GM19239 (cell line): Measurements from ENCODE around the gene RIOK3.
"Not testable (repeated sequence)": the region's sequence is repeated elsewhere in the genome, so short reads cannot be mapped to it uniquely, and the experiment has no call there.

ENCODE experiments used
- DNase-seq: peaks from one replicate; pipeline ENCODE4 v3.0.0; 2011; ENCODE audit warnings: low spot score; ENCODE audit not compliant: insufficient read length
- FAIRE-seq: peaks from 2 replicates; lab custom pipeline; 2011; peaks lifted over from hg19 to GRCh38; lab: Jason Lieb, UNC

RIOK3 gene

DNA sequence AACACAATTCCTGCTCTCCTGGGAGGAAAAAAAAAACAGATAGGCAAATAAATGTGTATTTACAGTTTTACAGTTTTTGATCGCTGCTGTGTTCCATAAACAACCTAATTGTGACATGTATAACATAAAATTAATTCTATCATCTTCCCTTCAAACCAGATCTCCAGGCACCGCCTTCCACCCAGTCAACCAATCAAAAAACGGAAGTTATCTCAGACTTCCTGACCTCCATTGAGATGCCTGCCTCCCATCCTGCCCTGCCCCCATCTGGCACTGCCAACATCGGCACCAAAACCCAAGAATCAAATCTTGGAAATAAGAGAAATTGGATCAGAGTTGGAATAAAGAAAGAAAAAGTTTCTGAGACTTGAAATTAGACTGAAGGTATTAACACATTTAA is 3.1 kb upstream of the RIOK3 start:
- no peak for DNase-seq
- no peak for FAIRE-seq

DNA sequence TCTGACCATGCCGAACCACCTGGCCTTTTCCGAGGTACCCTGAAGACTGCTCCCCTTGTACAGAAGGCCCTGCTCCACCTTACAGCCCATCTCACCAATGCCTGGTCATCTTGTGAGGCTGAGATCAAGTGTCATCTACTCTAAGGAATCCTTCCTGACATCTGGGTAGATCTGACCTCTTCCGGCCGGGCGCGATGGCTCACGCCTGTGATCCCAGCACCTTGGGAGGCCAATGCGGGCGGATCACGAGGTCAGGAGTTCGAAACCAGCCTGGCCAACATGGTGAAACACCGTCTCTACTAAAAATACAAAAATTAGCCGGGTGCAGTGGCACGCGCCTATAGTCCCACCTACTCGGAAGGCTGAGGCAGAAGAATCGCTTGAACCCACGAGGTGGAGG is 2.1 kb upstream of the RIOK3 start:
- no peak for FAIRE-seq
- no peak for DNase-seq

DNA sequence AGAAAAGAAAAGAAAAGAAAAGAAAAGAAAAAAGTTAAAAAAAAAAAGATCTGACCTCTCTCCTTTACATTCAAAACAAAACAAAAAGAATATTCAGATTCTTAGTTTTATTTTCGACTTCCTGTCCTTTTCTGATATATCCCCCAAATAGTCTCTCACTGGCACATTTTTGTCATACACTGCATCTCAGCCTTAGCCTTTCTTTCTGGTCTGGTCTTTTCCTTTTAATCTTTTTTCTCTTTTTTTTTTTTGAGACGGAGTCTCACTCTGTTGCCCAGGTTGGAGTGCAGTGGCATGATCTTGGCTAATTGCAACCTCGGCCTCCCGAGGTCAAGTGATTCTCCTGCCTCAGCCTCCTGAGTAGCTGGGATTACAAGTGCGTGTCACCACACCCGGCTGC is 1.6 kb upstream of the RIOK3 start:
- DNase-seq (no peak), FAIRE-seq (no peak)

DNA sequence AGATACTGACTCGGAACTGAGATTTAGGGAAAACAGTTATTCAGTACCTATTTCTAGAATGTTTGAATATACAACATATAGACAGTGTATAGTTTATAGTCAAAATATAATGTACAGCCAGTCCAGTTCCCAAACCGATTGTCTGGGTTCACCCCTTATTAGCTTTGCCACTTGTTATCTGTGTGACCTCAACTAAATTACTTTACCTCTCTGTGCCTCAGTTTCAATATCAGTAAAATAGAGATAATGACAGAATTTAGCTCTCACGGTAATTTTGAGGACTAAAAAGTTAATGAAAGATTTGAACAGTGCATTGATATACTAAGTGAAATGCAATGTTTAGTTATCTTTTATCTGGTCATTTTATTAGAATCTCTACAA is 750 bp upstream of the RIOK3 start:
- DNase-seq, result no peak
- FAIRE-seq, result peak; percentile 37

DNA sequence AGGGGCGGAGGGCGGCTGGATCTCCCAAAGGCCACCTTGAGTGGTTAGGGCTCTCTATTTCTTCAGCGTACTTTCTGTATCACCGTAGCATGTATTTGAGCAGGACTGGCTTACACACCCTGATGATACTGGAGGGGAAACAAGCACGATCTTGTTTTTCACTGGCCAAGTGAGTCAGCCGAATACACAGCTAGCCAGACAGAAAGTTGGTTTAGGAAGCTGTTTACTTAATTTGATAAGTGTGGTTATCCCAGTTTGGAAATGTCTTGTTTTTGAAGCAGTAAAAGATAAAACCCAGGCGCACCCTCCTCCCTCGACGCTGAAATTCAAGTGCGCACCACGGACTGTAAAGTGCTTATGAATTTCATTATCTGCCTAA is 582 bp downstream of the RIOK3 start:
- DNase-seq, result no peak
- peak; percentile 14 for FAIRE-seq

DNA sequence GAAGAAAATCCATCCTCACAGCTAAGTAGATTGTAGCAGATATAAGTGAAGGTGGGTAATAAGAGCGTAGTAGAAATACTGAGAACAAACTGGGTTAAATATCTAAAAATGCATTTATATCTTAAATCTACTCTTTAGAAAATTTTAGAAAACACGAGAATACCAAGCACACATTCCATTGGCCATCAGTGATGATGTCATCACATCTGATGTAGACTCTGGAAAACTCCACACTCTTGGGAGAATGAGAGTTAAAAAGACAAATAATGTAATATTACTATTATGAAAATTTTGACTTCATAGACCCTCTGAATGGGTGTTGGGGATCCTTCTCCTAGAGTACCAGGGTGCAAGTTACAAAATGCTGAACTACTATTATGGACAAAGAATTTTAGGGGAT is 3.7 kb downstream of the RIOK3 start:
- no peak for DNase-seq
- no peak for FAIRE-seq

DNA sequence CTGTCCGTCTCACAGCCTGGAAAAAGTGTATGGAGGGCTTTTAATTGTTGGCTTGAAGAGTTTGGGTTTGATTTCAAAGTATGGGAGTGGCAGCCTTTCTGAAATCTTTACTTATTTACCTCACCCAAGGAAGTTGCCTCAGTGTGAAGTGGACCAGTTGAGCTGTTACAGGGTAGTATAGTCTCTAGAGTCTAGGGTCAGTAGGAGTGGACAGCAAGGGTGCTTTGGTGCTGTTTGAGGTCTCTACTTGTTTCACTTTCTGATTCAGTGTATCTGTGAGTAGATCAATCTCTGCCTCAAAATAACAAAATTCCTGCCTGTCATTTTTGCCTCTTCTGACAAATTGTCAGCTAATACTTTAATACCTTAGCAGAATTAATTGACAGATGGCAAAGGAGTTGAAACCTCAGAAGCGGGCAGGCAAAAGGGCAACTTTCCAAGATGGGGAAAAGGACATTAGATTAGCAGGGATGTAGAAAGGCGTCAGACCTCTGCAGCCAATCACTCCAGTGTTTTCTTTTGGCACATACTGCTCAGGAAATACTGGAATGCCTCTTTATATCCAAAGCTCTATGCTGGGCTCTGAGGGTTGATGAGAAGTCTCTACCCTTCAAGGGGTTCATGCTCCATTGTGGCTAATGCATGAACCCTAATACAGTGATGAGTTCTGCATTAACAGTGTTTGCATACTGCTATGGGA is 5.9 kb downstream of the RIOK3 start:
- peak; percentile 56 for FAIRE-seq

DNA sequence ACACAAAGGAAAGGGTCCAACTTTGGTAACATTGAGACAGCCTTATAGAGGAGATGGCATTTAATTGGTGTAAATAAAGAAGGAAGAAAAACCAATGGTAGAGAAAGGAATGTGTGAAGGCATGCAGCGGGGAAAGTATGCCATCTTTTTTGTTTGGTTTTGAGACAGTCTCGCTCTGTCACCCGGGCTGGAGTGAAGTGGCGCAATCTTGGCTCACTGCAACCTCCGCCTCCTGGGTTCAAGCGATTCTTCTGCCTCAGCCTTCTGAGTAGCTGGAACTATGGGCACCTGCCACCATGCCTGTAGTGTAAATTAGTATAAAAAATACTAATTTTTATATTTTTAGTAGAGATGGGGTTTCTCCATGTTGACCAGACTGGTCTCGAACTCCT is 6.4 kb downstream of the RIOK3 start:
- no peak for DNase-seq
- FAIRE-seq, result no peak

More for the DNA sequence above, 5.9 kb downstream of the RIOK3 start:
- no peak for DNase-seq

DNA sequence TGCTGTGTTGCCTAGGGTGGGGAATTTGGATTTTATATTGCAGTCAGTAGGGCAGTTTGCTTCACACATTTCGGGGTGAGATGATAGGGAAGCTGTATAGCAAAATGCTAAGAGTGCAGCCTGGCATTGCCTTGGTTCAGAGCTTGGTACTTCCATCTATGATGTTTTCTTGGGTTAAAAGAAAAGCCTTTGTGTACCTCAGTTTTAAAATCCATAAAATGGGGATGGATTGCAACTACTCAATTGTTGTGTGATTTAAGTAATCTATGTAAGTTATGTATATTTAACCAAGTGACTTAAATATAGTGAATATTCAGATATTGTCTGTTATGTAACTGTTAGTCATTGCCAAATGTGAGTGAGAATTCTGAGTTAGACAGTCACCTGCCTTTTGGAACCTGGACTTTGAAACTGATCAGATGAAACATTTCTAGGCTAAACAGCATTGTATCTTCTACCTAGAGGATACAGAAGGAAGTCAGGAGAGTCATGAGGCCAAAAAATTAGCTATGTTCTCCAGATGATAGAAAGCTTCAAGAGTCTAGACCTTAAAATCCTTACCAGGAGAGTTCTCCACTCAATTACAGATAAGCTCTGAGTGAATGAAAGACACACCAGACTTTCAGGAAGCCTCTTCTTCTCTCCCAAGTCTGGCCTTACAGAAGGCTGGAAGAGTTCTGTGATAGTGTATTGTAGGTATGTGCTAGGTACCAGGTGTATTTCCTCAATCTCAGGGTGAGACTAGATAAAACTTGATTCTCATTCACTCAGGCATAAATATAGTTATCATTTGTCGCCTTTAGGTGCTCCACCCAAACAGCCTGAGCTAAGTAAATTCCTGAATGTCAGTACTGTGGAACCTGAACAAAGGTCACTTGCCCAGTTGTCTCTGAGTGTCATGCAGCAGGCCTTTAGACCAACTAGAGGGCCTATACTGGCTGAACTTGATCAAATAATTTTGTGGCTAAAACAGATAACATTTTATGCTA is 7.5 kb downstream of the RIOK3 start:
- DNase-seq, result no peak
- no peak for FAIRE-seq

DNA sequence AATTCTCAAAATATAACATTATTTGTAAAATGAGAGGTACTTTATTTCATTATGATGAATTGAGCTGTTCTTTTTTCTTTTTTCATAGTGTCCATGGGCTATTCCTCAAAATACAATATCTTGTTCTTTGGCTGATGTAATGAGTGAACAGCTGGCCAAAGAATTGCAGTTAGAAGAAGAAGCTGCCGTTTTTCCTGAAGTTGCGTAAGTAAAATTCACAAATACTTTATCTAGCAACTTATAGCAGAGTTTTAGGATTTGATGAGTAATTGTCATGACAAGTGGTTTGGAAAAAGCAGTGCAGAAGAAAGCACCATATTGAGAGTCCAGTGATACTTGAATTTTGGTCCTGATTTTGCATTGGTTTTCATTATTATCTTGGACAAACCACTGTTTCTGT is 9.8 kb downstream of the RIOK3 start:
- FAIRE-seq, result no peak
- DNase-seq, result no peak

DNA sequence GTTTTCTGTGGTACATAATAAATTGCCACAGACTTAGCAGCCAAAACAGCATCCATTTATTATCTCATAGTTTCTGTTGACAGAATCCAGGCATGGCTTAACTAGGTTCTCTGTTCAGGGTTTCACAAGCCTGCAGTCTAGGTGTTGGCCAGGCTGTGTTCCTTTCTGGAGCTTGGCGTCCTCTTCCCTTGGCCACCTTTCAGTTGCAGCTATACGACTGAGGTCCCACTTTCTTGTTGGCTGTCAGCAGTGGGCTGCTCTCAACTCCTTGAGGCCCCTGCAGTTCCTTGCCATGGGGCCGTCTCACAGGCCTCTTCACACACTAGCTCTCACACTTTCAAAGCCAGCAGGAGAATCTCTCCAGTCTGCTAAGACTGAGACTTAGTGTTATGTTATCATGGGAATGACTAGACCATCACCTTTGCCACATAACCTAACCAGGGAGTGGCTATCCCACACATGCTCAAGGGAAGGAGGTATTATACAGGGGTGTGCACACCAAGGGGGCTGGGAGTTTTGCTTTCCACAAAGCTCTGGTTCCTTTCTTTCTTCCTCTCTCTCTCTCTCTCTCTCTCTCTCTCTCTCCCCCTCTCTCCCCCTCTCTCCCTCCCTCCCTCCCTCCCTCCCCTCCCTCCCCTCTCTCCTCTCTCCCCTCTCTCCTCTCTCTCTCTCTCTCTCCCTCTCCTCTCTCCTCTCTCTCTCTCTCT is 15.8 kb downstream of the RIOK3 start:
- no peak for DNase-seq
- FAIRE-seq, result no peak

DNA sequence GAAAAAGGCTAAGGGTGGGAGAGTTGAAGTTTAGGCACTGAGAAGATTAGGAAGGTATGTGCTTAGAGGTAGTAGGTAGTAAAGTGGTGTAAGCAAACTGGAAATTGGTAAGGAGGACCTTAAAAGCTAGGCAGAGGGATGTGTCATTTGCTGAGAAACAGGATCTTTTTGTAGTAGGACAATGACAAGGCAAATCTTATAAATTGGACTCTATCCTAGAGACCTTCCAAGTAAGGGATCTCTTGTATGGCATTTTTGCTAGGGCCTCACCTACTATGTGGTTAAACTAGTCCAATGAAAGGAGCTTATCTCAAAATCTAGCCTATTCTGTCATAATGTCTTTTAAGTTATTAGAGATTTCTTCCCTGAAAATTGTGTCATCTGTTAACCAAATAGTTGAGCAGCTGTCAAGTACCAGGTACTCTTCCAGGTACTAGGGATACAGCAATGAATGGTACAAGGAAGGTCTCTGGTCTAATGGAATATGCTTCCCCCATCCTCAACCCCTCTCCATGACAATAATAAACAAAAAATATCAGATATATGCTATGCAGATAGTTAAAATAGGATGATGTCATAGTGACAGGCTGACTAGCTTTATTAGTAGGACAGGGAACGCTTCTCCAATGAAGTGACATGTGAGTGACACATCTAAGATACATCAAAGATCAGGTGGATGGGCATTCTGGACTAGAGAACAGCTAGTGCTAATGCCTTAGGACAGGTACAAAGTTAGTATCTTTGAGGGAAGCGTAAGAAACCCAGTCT is 17.7 kb downstream of the RIOK3 start:
- DNase-seq (no peak), FAIRE-seq (no peak)

DNA sequence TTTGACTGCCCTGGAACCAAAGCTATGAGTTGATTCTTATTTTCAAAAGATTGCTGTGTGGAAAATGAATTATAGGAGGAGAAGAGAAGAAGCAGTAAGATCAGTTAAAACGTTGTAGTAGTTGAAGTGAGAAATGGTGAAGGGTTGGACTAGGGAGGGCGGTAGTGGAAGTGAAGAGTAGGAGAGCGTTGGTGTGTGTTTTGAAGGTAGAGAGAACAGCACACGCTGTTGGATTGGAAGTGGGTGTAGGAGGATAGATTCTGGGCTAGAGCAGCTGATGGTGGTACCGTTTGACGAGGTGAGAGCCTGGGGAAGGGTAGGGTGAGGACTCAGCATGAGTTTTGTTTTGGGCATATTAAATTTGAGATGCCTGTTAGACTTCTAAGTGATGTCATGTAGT is 18.4 kb downstream of the RIOK3 start:
- DNase-seq (no peak), FAIRE-seq (no peak)

DNA sequence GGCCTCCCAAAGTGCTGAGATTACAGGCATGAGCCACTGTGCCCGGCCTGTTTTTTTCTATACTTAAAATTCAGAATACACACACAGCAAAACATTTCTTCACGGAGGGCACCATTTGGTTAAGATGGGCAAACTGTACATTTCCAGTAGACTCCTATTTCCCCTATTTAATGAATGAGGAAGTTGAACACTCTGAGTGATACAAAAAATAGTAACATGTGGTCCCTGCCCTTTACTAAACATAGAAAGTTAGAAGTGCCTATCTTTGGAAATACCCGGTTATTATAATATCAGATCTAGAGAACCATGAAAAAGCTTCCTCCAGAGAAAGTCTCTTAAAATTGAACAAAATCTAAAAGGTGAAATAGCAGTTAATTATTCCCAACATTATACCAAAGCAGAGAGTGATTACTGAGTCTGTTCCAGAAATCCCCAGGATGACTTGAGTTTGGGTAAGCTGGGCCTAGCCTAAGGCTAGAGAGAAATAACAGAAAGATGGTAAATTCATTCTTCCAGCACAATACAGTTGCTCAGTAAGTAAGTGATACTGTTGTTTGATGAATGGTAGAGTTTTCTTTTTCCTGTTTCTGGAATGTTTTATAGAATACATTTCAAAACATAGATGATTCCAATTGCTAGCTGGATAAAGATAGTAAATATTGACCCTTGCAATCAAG is 26.9 kb downstream of the RIOK3 start:
- DNase-seq (no peak), FAIRE-seq (peak; percentile 60)

DNA sequence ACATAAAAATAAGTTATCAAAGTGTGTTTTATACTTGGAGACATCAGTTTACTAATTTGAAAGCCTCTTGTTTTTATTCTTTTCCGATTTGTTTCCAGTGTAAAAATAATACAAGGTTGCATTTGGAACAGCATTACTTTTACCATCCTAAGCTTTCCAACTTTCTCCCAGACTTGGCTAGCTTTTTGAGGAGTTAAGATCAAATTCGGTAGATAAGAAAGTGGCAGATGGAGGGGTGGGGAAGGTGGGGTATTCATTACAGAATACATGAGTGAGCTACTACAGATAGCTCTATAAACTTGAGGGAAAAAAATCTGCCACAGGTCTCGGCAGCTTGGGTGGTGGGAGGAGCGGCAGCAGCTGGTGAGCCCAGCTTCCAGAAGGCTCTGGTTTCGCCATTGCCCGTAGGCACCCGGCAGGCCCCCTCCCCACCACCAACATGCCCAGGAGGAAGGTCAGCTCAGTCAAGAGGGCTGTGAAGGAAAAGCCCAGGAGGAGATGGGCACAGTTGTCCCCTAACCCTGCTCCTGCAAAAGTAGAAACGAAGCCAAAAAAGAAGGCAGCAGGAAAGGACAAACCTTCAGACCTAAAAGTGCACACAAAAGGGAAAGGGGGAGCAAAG is 31.6 kb downstream of the RIOK3 start:
- no peak for FAIRE-seq
- DNase-seq, result no peak

DNA sequence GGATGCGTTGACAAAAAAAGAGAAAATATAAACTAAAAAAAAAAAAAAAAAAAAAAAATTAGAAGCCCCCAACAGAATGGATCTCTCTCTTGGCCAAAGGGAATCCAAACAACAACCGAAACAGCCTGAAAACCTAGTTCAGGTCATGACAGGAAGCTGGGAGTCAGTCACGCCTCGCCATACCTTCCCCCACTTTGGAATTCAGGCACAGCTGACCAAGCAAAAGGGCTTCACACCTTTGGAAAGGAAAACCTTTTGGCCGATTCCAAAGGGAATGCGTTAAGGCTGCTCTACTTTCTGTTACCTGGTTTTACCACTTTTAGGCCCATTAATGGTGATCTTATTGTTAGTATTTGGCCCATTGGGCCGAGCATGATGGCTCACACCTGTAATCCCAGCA is 32.3 kb downstream of the RIOK3 start:
- DNase-seq (no peak), FAIRE-seq (no peak)

DNA sequence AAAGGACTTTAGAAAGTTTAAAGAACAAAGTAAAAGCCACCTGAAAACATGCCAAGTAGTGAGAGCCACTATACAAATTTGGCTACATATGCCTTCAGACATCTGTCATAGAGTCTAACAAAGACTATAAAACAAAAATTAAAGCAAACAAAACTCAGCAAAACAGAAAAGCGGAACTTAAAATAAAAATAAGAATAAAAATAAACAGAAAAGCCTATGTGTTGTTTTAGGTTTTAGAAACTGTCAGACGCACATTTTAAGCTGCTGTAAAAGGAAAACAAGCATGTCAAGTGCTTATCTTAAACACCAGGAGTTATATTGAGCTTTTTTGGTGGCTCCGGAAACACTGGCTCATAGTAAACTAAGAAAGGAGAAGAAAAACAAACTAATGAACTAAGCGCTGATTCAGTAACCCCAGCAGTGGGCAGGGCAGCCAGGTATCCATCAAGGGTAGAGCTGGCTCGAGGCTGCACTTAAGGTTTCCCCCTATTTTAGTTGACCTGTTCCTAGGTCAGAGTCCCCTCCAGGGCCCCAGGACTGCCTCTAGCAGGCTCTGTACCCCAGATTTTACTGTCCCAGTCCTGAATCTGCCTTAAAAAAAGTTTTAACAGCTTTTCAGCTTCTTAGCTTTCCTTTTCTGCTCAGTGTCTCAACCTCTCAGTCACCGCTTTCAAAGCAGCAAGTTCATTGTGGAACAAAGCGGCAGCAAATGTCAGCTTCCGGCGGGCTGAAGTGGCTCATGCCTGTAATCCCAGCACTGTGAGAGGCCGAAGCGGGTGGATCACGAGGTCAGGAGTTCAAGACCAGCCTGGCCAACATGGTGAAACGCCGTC is 34.9 kb downstream of the RIOK3 start:
- FAIRE-seq, result peak; percentile 69
- DNase-seq, result no peak

DNA sequence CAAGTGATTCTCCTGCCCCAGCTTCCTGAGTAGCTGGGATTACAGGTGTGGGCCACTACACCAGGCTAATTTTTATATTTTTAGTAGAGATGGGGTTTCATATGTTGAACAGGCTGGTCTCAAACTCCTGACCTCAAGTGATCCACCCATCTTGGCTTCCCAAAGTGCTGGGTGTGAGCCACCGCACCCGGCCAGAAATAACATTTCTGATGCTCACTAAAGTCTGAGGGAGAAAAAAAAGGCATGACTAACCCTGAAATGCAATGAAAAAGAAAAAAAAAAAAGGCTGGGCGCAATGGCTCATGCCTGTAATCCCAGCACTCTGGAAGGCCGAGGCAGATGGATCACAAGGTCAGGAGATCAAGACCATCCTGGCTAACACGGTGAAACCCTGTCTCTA is 36.5 kb downstream of the RIOK3 start:
- DNase-seq, FAIRE-seq: not testable (repeated sequence)
